Stomach (tissue), 9 donors: Measurements from ENCODE around the gene TAF12. TPM values are rescaled to one million over a fixed set of nuclear protein-coding genes. Genes with fewer than 3 reads are reported as not detected.

ENCODE experiments used
- DNase-seq, 2 donors: peaks; one replicate each; pipeline versions ENCODE4 v3.0.0 to v3.0.0-alpha.2; 2013 to 2019
- H3K27ac ChIP-seq, 5 donors: fragments of 200-600 bp in 4 of 5; sonication (generic) in 4 of 5; one replicate each; pipeline ENCODE4 v1.5.1; 2013 to 2019; ENCODE audit warnings: mild to moderate bottlenecking in 1 of 5, moderate library complexity in 1 of 5
- H3K27me3 ChIP-seq, 3 donors: fragments of 200-600 bp; sonication (generic); one replicate each; pipeline ENCODE4 v1.5.1; 2017 to 2019; ENCODE audit warnings: mixed run types in 1 of 3
- H3K36me3 ChIP-seq, 4 donors: fragments of 200-600 bp; sonication (generic); 1 replicate in 3 of 4; 2 replicates in 1 of 4; pipeline ENCODE4 v1.5.1; 2016 to 2019
- H3K4me1 ChIP-seq, 4 donors: fragments of 200-600 bp; sonication (generic); one replicate each; pipeline ENCODE4 v1.5.1; 2016 to 2019
- H3K4me3 ChIP-seq, 4 donors: fragments of 200-600 bp; sonication (generic) in 3 of 4; one replicate each; pipeline ENCODE4 v1.5.1; 2016 to 2019; ENCODE audit warnings: mild to moderate bottlenecking in 1 of 4
- H3K9me3 ChIP-seq, 4 donors: fragments of 200-600 bp; sonication (generic); one replicate each; pipeline ENCODE4 v1.5.1; 2016 to 2019
- CTCF ChIP-seq, 7 experiments: fragments of 450-650 bp in 4 of 7; fragments of 200-600 bp in 3 of 7; sonication (generic) in 3 of 7; IDR thresholded peaks; one replicate each; pipeline ENCODE4 v1.5.1; 2016 to 2019; ENCODE audit warnings: antibody characterized with exemption in 7 of 7, control low read depth in 2 of 7, mild to moderate bottlenecking in 1 of 7
- EP300 ChIP-seq: sonication (generic); formaldehyde crosslinking; IDR thresholded peaks from one replicate; pipeline ENCODE4 v1.6.1; 2017; ENCODE audit warnings: antibody characterized with exemption
- POLR2A ChIP-seq, 4 donors: fragments of 450-650 bp; IDR thresholded peaks; one replicate each; pipeline ENCODE4 v1.6.1; 2016; ENCODE audit warnings: antibody characterized with exemption in 4 of 4, control low read depth in 2 of 4, mild to moderate bottlenecking in 1 of 4, moderate library complexity in 1 of 4
- POLR2AphosphoS5 ChIP-seq, 3 donors: sonication (generic); formaldehyde crosslinking; IDR thresholded peaks; one replicate each; pipeline ENCODE4 v1.6.1; 2016; ENCODE audit warnings: antibody characterized with exemption in 3 of 3
- WGBS, 5 donors: extraction: QIAGEN DNeasy Blood & Tissue Kit in 3 of 5; methylation state at CpG; one replicate each; pipeline versions ENCODE4 v1.1.5 to v1.1.7; 2013 to 2018; 5-methylcytosine and 5-hydroxymethylcytosine counted together
- intact Hi-C: fragments of 100-400 bp; cut with DNase I; formaldehyde crosslinking; loops from one replicate; pipeline ENCODE4 v1.15.1; 2023; ENCODE audit warnings: low total_unique reads
- polyA plus RNA-seq, 3 donors: library from polyadenylated mRNA; stranded (reverse); fragments of 200-250 nt; gene quantifications; one replicate each; pipeline ENCODE4 v1.2.3, GENCODE V29; 2013
- total RNA-seq, 5 donors: library from RNA; depleted of rRNA; stranded (reverse); fragments of >200 nt; gene quantifications; one replicate each; pipeline versions ENCODE4 v1.1.0 to v1.2.3, GENCODE V29; 2014 to 2016
- donor health status: healthy with polysubstance abuse.
- donor health status: Bipolar disorder and iron deficiency.
- donor health status: healthy.

TAF12 gene
- total and polyA plus RNA-seq, 8 donors = 1.8 to 31.2 (median 19.6) TPM

DNA sequence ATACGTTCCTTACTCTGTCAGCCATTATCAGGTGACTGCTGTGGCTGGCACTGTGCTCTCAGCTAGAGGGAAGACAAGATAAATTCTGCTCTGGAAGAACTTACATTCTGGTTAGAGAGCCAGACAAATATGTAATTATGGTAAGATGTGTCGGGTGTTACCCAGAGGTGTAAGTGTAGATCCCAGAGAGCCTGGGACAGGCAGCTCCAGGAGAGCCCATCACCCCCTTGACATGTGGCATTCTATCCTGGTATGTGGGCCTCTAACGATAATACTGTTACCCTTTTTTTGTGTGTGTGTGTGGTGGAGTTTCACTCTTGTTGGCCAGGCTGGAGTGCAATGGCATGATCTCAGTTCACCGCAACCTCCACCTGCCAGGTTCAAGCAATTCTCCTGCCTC is 71.0 kb downstream of the TAF12 start:
- Histone ChIP-seq H3K4me1 (no peaks in the 10 kb centered on the region), H3K4me3 (no peak overlapping the region), H3K9me3 (no peaks in the 10 kb centered on the region), H3K27me3 (no peaks in the 10 kb centered on the region), H3K27ac (no peak overlapping the region), H3K36me3 (peaks cover 39 to 100% (median 97%) of the 10 kb centered on the region in 4 donors)
- TF ChIP-seq EP300 (no peak), CTCF (IDR thresholded peaks at IDR 0.05) (no peak), POLR2AphosphoS5 (IDR thresholded peaks at IDR 0.05) (no peak), POLR2A (IDR thresholded peaks at IDR 0.05) (no peak)
- WGBS, 5 donors = 88 to 96% (median 90%) methylated on average over 4 of the region's 4 CpGs
- intact Hi-C loops = no loop called here
- DNase-seq = no peak

GRCh38 chr1:28566931-28567330 is 75.9 kb downstream of the TAF12 start:
- WGBS, 5 donors = 71 to 83% (median 82%) methylated on average over 2 of the region's 2 CpGs
- TF ChIP-seq POLR2A (IDR thresholded peaks at IDR 0.05) (no peak), POLR2AphosphoS5 (IDR thresholded peaks at IDR 0.05) (no peak), CTCF (IDR thresholded peaks at IDR 0.05) (no peak), EP300 (no peak)

DNA sequence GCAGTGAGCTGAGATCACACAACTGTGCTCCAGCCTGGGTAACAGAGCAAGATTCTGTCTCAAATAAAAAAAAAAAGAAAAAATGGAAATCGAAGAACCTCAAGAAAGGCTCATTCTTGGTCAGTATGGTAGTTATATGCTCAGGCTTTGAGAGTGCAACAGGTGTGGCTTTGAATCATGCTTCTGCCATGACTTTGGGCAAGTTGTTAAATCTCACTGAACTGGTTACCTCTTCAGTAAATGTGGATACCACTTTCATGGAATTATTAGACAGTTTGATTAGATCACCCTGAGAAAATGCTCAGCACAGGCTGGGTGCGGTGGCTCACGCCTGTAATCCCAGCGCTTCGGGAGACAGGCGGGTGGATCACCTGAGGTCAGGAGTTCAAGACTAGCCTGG is 77.1 kb downstream of the TAF12 start:
- no peaks in the 10 kb centered on the region for H3K27me3 ChIP-seq
- 91 to 99% (median 98%) methylated on average over 6 of the region's 6 CpGs for WGBS, 5 donors
- H3K4me3 ChIP-seq = no peak overlapping the region
- H3K4me1 ChIP-seq = no peaks in the 10 kb centered on the region
- intact Hi-C loops = no loop called here
- no peaks in the 10 kb centered on the region for H3K9me3 ChIP-seq
- H3K36me3 ChIP-seq = peaks cover 57 to 100% (median 99%) of the 10 kb centered on the region in 4 donors
- no peak for DNase-seq
- no peak overlapping the region for H3K27ac ChIP-seq
- no peak for TF ChIP-seq POLR2A (IDR thresholded peaks at IDR 0.05)
- no peak for TF ChIP-seq CTCF (IDR thresholded peaks at IDR 0.05)
- TF ChIP-seq EP300 = no peak
- TF ChIP-seq POLR2AphosphoS5 (IDR thresholded peaks at IDR 0.05) = no peak

More at GRCh38 chr1:28566931-28567330, 75.9 kb downstream of the TAF12 start:
- intact Hi-C loops = no loop called here
- peaks cover 52 to 100% (median 99%) of the 10 kb centered on the region in 4 donors for H3K36me3 ChIP-seq
- H3K9me3 ChIP-seq = no peaks in the 10 kb centered on the region
- no peak for DNase-seq
- H3K4me1 ChIP-seq = no peaks in the 10 kb centered on the region
- H3K27ac ChIP-seq = no peak overlapping the region
- H3K27me3 ChIP-seq = no peaks in the 10 kb centered on the region
- H3K4me3 ChIP-seq = no peak overlapping the region

- Histone ChIP-seq H3K27me3 (no peaks in the 10 kb centered on the region), H3K9me3 (no peaks in the 10 kb centered on the region), H3K36me3 (peaks cover 60 to 100% (median 99%) of the 10 kb centered on the region in 4 donors), H3K27ac (no peak overlapping the region), H3K4me3 (no peak overlapping the region), H3K4me1 (no peaks in the 10 kb centered on the region)
- TF ChIP-seq CTCF (IDR thresholded peaks at IDR 0.05) (no peak), POLR2AphosphoS5 (IDR thresholded peaks at IDR 0.05) (no peak), POLR2A (IDR thresholded peaks at IDR 0.05) (no peak), EP300 (no peak)
- no peak for DNase-seq
- intact Hi-C loops = no loop called here
- 95 to 100% (median 96%) methylated on average over 7 of the region's 7 CpGs for WGBS, 5 donors
Measured at GRCh38 chr1:28565040-28565439, 77.8 kb downstream of the TAF12 start.
